GM18907 (cell line): ENCODE measurements around the gene ONECUT3.

Experiments used
- ATAC-seq: cut with Tn5 transposase; IDR thresholded peaks from one replicate; pipeline ENCODE4 v1.9.1; 2021; ENCODE audit warnings: mild to moderate bottlenecking, moderate library complexity; ENCODE audit not compliant: unreplicated experiment

The ONECUT3 gene

GRCh38 chr19:1767464-1767933, 14.2 kb downstream of the ONECUT3 start:
- no peak for ATAC-seq

GRCh38 chr19:1768248-1768647, 14.9 kb downstream of the ONECUT3 start:
- no peak for ATAC-seq

- ATAC-seq: no peak
Observed at GRCh38 chr19:1768918-1769644, 15.8 kb downstream of the ONECUT3 start.

GRCh38 chr19:1769645-1769985, 16.3 kb downstream of the ONECUT3 start:
- no peak for ATAC-seq

GRCh38 chr19:1770866-1771576, 17.7 kb downstream of the ONECUT3 start:
- no peak for ATAC-seq

GRCh38 chr19:1773184-1773583, 19.9 kb downstream of the ONECUT3 start:
- ATAC-seq: no peak

GRCh38 chr19:1774989-1775772, 21.9 kb downstream of the ONECUT3 start:
- no peak for ATAC-seq

GRCh38 chr19:1775951-1776605, 22.8 kb downstream of the ONECUT3 start:
- no peak for ATAC-seq

GRCh38 chr19:1776606-1777147, 23.4 kb downstream of the ONECUT3 start:
- ATAC-seq: no peak

- no peak for ATAC-seq
Observed at GRCh38 chr19:1777149-1777548, 23.8 kb downstream of the ONECUT3 start.

GRCh38 chr19:1779574-1779973, 26.3 kb downstream of the ONECUT3 start:
- ATAC-seq: no peak

- ATAC-seq: no peak
Observed at GRCh38 chr19:1780272-1780958, 27.1 kb downstream of the ONECUT3 start.

GRCh38 chr19:1782521-1782920, 29.2 kb downstream of the ONECUT3 start:
- no peak for ATAC-seq

- ATAC-seq: no peak
Observed at GRCh38 chr19:1783354-1783753, 30.0 kb downstream of the ONECUT3 start.

GRCh38 chr19:1783874-1784273, 30.6 kb downstream of the ONECUT3 start:
- ATAC-seq: no peak

- no peak for ATAC-seq
Observed at GRCh38 chr19:1785310-1785709, 32.0 kb downstream of the ONECUT3 start.

GRCh38 chr19:1786668-1787067, 33.4 kb downstream of the ONECUT3 start:
- no peak for ATAC-seq

- no peak for ATAC-seq
Observed at GRCh38 chr19:1787116-1787515, 33.8 kb downstream of the ONECUT3 start.

- no peak for ATAC-seq
Observed at GRCh38 chr19:1789261-1790041, 36.1 kb downstream of the ONECUT3 start.
